Fibroblast of skin of back (primary cell): Measurements from ENCODE around the gene PTGDR2.
"Not testable (repeated sequence)": the region's sequence is repeated elsewhere in the genome, so short reads cannot be mapped to it uniquely, and the experiment has no call there.

ENCODE experiments used
- DNase-seq: peaks from one replicate; pipeline ENCODE4 v3.0.0-alpha.2; 2013

Gene PTGDR2

DNA sequence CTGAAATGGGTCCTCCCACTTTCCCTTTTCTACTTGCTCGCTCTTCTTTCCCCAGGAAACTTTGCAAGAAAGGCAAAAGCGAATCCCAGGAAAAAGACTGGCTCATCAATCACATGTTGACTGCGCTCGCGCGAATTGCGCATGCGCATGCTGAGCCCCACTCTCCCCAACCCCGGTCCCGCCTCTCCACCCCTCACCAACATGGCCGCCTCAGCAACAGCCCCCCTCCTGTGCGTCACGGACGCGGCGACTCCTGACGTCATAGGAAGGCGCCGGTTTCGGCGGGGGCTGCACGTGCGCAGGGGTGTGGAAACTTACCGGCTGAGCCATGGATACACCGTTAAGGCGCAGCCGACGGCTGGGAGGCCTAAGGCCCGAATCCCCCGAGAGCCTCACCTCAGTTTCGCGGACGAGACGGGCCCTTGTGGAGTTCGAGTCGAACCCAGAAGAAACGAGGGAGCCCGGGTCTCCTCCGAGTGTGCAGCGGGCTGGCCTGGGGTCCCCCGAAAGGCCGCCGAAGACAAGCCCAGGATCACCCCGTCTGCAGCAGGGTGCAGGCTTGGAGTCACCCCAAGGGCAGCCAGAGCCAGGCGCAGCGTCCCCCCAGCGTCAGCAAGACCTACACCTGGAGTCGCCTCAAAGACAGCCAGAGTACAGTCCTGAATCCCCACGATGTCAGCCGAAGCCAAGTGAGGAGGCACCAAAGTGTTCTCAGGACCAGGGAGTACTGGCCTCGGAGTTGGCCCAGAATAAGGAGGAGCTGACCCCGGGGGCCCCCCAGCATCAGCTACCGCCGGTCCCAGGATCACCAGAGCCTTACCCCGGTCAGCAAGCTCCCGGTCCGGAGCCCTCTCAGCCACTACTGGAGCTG lies 13.7 kb downstream of the PTGDR2 start, which contains the start of gene CCDC86:
CCDC86 (plus strand) TSS at position 317 of the 871 bp plus-strand sequence; CDS start at position 329, 12 bp downstream.
- peak; percentile 94 for DNase-seq

DNA sequence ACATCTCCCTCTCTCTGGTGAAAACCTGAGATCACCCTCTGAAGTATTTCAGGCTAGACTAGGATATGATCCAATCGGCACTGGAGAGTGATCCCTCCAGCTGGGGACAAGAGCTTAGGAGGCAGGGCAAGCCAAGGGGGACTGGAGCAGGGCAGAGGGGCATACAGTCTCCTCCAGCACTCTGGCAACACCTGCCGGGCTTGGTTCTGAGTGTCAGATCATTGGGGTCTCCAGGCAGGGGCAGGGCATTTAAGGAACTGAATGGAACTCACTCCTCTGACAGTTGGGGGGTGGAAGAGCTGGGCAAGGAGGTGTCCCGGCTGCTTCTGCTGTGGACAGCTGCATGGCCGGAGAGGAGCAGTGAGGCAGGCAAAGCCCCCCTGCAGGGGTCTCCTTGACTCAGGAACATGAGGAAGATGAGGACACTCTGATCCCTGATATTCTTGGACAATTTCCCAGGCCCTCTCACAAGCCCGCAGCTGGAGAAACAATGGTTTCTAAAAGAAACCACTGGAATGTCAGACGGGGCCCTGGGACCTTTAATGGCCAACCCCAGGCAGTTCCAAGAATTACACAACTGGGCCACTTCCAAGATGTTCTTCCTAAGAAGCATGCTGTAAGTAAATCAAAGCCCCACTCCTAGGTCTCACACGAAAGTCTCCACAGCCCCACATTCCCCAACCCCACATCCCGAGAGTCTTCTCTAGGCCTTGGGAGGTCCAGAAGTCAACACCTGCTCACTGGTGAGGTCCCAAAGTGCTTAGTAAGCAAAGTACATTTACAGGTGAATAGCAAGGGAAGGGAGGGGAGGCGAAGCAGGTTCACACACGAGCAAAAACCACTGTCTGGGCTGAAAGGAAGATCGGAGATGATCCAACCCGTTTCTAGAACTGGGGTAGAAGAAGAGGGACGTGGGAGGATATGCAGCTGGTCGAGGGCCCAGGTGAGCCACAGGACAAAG lies 15.0 kb downstream of the PTGDR2 start:
- DNase-seq, result peak; percentile 92

DNA sequence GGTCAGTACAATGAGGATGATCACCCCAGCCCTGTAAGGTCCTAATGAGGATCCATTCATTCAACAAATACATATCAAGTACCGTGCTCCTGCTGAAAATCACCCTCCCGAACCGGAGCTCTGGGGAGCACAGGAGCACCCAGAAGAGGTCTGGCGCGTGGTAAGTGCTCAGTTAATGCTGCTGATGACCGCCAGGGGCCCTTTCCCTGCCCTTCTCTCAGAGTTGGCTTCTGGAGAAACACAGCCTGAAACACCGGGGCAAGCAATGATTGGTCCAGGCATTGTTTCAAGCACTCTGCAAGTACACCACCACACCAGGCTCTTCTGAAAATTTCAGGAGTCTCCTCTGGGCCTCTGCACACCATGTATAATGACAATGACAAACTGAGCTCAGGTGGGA lies 17.6 kb downstream of the PTGDR2 start:
- DNase-seq, result peak; percentile 27

DNA sequence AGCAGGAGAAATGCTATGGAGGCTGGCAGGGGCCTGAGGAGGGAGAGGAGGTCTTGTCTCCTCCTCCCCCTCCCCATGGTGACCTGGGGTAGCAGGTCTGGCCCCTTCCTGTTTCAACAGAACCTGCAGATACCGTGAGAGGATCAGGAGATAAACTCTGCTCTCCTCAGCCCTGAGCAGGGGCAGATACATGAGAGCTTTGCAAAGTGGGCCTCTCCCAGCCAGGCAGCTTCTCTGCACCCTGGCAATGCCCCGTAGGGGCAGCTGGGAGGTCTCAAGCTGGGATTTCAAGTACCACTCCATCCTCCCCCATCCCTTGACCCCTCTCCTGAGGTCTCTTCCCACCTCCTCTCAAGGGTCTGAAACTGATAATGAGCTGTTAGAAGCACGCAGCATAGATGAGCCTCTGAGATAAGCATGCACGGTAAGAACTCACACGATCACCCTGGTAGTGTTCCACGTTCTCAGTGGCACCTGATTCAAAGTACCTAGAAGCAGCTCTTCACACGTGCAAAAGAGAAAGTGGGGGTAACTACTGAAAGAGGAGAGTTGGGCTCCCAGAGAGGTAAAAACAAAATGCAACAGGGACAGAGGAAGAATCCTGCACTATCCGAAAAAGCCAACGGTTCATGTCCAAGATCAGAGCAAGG lies 18.8 kb downstream of the PTGDR2 start:
- no peak for DNase-seq

DNA sequence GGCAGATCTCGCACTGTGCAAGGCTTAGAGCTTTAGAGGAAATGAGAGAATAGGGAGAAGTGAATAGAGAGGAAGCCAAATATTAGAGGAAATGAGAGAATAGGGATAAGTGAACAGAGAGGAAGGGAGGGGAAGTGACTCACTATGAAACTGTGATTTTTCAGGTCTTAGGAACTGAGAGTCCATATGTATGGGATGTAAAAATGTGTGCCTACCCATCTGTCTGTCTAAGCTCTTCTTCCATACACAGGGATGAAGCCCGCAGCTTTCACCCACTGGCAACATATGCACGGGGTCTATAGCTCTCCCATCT lies 20.3 kb downstream of the PTGDR2 start:
- DNase-seq, result no peak

DNA sequence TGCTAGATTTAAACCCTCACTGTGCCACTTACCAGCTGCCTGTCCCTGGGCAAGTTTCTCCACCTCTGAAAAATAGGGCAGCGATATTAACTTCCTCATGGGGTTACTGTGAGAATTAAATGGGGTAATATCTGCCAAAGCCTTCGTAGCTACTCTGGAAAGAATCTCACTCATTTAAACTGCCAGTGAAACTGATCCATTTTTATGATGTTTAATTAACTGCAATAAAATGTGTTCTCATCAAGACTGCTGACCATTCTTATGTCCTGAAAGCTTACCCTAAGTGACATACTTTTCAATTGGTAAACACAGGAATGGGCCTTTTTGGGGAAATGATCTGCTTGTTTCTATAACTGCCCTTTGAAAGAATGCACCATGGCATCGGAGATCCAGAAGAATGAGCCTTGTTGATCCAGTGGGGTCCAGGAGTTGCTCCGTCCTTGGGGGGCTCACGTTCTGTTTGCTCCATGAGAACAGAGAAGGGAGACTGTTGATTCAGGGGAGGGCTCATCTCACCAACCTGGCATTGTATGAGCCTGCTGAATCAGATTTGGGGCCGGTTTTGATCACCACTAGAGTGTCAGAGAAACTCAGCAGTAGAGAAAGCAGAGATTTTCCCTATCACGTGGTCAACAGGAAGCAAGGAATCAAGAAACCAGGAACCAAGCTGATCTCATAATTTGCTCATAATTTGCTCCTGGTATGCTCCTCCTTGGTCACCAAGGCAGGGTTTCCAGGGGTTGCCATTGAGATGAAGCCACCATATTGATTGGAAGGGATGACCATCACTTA lies 20.8 kb downstream of the PTGDR2 start:
- DNase-seq, result no peak

DNA sequence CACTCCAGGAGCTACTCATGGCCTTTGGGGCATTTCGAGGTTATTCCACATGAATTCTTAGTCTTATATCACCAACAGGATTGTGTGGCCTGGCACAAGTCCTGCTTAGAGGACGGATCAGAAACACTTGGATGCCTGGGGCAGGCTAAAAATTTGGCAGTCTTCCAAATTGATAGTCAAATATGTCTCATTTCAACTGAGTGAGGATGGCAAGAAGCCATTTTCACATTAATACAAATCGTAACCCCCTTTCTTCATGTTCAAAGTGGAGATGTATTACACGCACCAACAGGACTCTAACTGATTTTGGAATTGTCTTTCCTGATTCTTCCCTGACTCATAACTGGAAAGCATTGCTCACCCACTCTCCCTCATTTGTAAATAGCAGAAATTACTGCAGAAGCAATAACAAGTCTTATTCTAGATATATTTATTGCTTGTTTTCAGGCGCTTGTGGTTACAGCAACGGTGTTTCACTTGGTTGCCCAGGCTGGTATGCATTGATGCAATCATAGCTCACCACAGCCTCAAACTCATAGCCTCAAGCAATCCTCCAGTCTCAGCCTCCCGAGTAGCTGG lies 24.2 kb downstream of the PTGDR2 start:
- no peak for DNase-seq

DNA sequence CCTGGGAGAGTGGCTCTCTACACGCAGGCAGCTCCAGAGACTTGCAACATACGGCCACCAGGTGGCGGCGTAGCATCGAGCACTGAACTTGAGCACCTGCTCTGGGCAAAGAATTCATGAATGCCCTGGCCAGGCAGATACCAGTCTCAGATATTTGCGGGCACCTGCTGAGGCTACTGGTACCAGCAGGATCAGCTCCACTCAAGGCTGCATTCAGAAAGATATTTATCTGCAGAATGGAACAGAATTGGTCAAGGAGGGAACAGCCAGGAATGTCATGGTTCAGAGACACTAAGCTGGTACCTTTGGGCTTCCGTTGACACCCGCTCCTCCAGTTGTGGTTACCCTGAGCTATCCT lies 24.6 kb downstream of the PTGDR2 start:
- peak; percentile 62 for DNase-seq

DNA sequence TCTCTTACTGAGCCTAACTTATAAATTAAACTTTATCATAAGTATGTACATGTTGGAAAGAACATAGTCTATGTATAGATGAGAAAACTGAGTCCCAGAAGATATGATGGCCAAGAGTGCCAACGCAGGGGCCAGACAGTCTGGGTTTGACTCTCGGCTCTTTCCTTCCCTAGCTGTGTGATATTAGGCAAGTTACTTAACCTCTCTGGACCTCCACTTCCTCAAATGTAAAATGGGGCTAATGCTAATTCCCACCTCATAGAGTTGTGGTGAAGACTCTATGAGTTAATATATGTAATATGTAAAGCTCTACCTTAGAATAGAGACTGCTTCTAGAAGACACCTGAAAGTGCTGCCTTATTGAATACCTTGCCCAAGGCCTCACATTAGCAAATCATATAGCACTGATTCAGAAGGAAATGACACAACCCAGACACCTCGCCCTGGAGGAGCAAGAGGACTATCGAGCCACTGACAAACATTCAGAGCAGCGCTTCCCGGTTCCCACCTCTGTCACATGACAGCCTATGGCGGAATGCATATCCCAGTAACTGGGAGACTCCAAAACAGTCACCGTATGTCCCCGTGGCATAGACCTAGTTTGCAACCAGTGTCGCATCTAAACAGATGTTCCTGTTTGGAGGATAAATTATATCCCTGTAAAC lies 25.1 kb downstream of the PTGDR2 start:
- no peak for DNase-seq

DNA sequence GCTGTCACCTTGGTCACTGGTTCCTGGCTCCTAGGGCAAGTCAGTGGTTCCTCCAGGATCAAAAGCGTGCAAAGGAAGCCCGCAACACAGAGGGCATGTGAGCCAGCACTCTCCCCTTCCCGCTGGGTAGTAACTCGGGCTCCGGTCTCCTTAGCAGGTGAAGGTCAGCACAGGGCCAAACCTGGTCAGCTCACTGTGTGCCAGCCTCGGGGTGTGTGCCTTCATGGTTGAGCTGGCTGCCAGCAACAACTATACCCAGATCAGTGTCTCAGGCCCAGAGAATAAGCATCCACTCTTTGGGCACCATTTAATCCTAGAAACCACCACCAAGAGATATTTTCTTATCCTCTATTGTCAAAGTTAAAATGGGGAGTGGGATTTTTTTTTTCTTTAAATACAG lies 30.0 kb downstream of the PTGDR2 start:
- DNase-seq, result no peak

DNA sequence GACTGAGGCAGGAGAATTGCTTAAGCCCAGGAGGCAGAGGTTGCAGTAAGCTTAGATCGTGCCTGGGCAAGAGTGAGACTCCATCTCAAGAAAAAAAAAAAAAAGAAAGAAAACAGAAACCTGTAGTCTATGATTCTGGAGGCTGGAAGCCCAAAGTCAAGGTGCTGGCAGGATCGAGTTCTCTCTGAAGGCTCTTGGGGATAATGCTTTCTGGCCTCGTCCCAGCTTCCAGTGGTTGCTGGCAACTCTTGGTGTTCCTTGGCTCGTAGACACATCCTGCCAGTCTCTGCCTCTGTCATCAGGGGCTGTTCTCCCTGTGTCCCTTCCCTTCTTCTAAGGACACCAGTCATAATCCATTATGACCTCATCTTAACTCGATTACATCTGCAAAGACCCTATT lies 30.6 kb downstream of the PTGDR2 start:
- no peak for DNase-seq

DNA sequence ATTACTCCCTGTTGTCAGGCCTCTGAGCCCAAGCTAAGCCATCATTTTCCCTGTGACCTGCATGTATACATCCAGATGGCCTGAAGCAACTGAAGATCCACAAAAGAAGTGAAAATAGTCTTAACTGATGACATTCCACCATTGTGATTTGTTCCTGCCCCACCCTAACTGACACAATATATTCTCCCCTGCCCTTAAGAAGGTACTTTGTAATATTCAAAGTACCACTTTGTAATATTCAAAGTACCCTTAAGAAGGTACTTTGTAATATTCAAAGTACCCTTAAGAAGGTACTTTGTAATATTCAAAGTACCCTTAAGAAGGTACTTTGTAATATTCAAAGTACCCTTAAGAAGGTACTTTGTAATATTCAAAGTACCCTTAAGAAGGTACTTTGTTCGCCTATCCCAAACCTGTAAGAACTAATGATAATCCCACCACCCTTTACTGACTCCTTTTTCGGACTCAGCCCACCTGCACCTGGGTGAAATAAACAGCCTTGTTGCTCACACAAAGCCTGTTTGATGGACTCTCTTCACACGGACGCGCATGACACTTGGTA lies 31.9 kb downstream of the PTGDR2 start:
- not testable (repeated sequence) for DNase-seq

DNA sequence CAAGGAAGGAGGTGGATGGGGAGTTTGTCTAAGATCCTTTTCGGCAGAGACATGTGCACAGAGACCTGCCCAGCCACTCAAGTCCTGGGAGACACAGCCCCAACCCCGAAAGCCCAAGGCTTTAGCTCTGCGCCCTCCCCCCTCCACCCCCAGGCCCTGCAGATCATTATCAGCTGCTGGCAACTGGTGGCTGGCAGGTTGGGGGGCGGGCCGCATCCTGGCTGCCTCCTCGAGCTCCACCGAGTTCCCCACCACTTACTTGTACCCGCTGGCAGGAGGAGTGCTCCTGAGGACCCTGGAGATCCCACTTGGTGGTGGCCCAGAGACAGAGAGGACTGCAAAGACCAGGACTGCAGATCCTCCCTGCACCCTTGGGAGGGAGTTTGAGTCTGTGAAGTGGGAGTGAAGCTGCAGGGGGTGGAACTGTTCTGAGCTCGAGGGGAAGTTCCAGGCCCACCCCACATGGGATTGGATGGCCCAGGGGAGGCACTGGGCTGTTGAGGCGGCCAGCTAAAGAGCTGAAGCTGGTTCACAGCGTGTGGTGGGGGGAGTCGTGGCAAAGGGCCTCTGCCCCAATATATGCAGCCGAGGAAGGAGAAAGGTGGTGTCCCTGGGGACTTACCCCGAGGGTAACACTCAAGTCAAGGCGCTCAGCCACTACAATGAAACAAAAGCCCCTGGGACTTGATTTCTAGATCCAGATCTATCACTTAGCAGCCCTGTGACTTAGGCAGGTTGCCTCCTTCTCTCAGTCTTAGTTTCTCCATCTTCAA lies 33.7 kb downstream of the PTGDR2 start:
- no peak for DNase-seq

DNA sequence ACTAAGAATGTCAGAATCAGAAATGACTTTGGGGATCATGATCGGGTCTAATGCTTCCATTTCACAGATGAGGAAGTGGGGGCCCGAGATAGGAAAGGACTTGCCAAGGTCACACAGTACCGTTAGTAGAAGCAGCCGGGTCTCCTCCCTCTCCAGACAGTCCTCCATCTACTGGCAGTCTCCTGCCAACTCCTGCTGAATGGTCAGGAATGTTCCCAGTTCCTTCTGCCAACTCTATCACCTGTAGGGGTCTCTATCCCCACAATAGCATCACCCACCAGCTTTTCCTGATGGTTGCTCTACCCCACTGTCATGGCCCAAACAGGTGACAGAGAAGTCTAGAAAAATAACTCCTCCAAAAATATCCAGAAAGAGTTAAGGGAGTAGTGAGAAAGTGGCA lies 37.7 kb downstream of the PTGDR2 start:
- DNase-seq, result no peak

DNA sequence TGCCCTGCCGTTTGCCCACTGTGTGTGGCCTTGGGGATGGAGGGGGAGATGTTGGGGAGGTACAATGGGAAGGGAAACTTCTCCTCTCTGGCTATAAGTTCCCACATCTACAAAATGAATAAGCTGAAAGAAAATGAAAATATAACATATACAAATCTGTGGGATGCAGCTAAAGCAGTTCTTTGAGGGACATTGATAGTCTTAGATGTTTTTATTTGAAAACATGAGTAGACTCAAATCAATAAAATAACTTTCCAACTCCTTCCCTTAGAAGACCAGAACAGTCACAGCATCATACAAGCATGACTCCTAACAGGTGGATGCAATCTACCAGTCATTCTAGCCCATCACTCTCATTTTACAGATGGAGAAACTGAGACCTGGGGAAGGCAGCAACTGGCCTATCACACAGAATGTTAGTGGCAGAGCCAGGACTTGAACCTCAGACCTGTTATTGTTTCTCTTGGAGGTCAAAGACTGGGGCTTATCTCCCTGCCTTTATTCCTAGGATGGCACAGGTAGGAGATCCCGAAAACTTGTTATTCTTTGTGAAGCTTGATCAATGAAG lies 39.1 kb downstream of the PTGDR2 start:
- no peak for DNase-seq

DNA sequence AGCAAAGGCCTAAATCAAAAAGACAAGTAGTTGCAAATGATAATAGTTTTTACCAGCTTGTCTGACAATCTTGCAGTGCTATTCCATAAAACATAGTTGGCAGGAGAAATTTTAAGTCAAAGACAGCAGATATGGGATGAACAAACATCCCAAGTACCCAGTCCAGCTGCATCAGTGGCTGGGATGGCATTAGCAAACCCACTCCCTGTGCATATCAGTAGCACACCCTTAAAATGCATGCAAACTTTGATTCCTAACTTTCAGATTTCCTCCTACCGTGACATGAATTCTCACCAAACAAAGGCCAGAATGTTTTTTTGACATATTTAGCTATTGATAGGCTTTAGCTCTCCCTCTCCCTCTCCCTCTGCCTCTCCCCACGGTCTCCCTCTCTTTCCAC lies 41.6 kb downstream of the PTGDR2 start:
- no peak for DNase-seq

DNA sequence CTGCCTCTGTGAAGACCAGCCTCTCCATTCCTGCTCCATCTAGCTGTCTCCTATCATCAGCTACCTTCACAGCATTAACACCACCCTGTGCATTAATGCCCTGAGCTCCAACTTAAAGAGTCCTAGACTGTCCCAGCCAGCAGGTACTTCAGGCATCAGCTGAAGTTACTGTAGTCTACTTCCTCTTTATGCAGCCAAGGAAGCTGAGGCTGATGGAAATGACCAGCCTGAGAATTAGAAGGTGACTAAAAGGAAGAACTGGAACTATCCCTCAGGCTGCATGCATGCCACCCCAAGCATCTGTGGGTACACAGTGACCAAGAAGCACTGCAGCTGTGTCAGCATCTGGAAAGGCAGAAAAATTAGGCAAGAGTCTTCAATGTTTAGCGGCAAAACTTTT lies 42.4 kb downstream of the PTGDR2 start:
- no peak for DNase-seq

DNA sequence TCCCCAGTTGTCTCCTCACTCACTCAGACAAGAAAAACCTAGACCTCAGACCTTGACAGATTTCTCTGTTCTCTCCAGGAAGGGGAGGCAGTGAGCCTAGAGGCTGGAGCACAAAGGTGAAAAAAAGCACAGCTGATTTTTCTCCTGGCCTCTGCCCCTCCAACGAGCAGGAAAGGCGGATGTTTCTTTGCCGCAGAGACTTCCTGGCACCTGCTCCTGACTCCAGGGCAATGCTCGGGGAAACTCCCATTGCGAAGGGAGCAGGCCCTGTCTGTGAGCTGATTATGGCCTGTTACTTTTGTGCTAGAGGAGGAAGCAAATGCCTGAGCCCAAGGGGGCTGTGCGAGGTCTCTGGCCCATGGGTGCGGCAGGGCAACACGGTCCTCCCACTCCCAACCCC lies 45.2 kb downstream of the PTGDR2 start:
- DNase-seq, result no peak

DNA sequence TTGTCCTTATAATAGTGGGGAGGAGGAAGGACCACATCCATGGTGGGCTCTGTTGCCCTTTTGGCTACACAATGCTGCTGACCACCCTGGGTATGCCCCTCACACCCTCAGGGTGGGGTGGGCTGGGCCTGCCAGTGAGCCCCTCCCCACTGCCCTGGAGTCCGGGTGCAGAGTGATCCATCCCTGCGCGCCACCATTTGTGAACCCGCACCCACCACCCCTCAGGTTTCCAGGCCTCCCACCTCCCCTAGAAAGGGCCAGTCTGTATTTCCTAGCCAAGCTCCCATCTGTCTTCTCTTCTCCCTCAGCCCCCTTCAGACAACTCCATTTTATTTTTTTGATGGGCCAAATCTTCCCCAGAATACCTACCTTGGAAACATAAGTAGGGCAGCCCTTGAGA lies 45.6 kb downstream of the PTGDR2 start:
- no peak for DNase-seq

DNA sequence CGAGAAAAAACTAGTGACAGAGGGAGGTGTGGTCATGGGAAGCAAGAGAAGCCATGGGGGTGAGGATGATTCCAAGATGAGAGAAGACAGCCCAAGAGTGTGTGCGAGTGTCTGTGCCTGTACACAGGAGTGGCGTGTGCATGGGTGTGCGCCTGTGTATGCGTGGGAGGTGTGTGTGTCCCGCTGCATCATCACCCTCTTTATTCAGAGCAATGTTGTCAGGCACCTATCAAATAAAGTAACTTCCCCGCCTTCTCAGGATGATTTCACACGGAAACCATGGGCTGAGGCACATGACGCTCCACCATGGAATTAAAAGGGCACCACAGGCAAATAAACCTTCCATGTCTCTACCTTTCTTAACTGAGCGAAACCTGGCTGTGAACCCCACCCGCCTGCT lies 46.1 kb downstream of the PTGDR2 start:
- DNase-seq, result no peak
